AG10803 (cell line): ENCODE measurements around the gene PPFIA3.
A peak's percentile ranks its signal among the peaks of the same experiment; 100 is the strongest.

Experiments used
- DNase-seq: peaks from one replicate; pipeline ENCODE4 v3.0.0; 2010; ENCODE audit warnings: low read depth
- H3K4me3 ChIP-seq: 2 replicates; pipeline ENCODE4 v1.5.1; 2011; ENCODE audit warnings: mild to moderate bottlenecking, low read length, control low read depth
- TF ChIP-seq, protein P1 (sequence below): conservative IDR thresholded peaks from 2 replicates; pipeline ENCODE4 v1.5.1; 2011; ENCODE audit warnings: mild to moderate bottlenecking, low read length, control low read depth, inconsistent platforms

The PPFIA3 gene

GRCh38 chr19:49152119-49152550, 32.8 kb downstream of the PPFIA3 start:
- no peak overlapping the region for H3K4me3 ChIP-seq
- no peak for DNase-seq
- TF ChIP-seq, protein P1, sequence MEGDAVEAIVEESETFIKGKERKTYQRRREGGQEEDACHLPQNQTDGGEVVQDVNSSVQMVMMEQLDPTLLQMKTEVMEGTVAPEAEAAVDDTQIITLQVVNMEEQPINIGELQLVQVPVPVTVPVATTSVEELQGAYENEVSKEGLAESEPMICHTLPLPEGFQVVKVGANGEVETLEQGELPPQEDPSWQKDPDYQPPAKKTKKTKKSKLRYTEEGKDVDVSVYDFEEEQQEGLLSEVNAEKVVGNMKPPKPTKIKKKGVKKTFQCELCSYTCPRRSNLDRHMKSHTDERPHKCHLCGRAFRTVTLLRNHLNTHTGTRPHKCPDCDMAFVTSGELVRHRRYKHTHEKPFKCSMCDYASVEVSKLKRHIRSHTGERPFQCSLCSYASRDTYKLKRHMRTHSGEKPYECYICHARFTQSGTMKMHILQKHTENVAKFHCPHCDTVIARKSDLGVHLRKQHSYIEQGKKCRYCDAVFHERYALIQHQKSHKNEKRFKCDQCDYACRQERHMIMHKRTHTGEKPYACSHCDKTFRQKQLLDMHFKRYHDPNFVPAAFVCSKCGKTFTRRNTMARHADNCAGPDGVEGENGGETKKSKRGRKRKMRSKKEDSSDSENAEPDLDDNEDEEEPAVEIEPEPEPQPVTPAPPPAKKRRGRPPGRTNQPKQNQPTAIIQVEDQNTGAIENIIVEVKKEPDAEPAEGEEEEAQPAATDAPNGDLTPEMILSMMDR: no peak

GRCh38 chr19:49153167-49153809, 33.9 kb downstream of the PPFIA3 start:
- TF ChIP-seq, protein P1: no peak
- H3K4me3 ChIP-seq: no peak overlapping the region

DNA sequence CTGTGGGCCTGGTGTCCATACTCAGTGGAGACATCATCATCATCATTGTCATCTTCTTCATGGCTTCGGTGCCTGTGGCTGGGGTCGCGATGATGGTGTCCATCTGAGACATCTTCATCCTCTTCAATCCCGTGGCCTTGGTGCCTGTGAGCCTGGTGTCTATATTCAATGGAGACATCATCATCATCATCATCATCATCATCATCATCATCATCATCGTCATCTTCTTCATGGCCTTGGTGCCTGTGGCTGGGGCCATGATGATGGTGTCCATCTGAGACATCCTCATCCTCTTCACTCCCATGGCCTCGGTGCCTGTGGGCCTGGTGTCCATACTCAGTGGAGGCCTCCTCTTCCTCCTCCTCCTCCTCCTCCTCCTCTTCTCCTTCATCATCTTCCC, 34.9 kb downstream of the PPFIA3 start:
- DNase-seq: no peak
- TF ChIP-seq, protein P1: no peak
- H3K4me3 ChIP-seq: no peak overlapping the region

More at GRCh38 chr19:49153167-49153809, 33.9 kb downstream of the PPFIA3 start:
- no peak for DNase-seq

- no peak for DNase-seq
- TF ChIP-seq, protein P1: no peak
- no peak within 1 kb of the TSS for H3K4me3 ChIP-seq
Measured at GRCh38 chr19:49155005-49155819, 35.9 kb downstream of the PPFIA3 start, which contains the start of gene HRC. Gene HRC (minus strand): TSS chr19:49155396. CDS start chr19:49155237, 159 bp downstream.

DNA sequence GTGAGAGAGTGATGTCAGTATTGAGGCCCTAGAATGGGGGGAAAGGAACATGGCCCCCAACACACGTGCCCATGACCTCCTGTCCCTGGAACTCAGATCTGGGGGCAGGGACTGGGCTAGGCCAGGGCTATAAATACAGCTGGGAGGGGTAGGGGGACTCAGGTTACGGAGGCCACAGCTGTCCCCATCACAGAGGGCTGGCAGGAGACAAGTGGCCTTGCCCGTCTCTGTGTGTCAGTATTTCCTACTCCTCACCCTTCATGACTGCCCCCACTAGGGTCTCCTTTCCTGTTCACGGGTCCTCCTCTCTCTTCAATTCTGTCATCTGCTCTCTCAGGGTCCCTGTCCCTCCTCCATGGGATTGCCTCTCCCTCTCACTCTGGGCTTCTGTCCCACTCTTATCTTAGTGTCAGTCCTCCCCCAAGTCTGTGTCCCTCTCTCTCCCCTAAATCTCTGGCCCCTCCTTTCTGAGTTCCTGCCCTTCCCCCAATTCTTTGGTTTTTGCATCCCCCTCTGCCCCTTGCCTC, 36.5 kb downstream of the PPFIA3 start:
- no peak for DNase-seq

DNA sequence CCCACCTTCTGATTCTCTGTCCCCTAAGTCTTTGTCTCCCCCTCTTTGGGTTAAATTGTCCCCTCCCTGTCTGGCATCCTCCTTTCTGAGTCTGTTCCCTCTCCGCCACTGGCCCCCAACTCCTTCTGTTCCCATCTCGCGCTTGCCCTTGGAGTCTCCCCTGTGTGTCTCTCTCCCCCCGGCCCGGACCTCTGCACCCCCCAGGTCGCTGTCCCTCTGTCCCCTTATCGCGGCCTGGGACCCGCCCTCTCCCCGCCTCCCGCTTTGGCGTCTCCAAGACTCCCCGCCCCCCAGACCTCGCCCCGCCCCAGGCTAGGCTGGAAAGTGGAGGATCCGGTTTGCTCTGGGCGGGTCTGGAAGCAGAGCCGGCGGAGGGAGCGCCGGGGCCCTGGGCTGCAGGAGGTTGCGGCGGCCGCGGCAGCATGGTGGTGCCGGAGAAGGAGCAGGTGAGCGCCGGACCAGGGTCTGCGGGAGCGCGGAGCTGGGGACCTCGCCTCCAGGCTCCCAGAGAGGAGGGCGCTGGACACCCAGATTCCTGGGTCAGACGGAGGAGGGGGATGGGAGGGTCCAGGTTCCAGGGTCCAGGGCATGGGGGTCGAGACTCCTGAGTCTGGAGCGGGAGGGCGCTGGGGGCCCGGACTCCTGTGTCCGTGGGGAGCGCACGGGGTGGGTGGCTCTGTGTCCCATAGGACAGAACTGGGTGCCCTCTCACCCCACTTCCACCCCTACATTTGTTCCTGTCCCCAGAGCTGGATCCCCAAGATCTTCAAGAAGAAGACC, 38.3 kb downstream of the PPFIA3 start, which contains the start of gene TRPM4:
TSS of gene TRPM4 (plus strand) at position 348 of the 780 bp plus-strand sequence. CDS start at position 423, 75 bp downstream.
- TF ChIP-seq, protein P1: no peak
- H3K4me3 ChIP-seq: peak within 1 kb of the TSS; percentile 95
- DNase-seq: peak; percentile 67

More for the DNA sequence above, 36.5 kb downstream of the PPFIA3 start:
- TF ChIP-seq, protein P1: no peak
- H3K4me3 ChIP-seq: no peak overlapping the region
